SK-MEL-5 (cell line): ENCODE results near the gene SARDH. TPM values are rescaled to one million over a fixed set of nuclear protein-coding genes. Genes with fewer than 3 reads are reported as not detected.
"Not testable (repeated sequence)": the region's sequence is repeated elsewhere in the genome, so short reads cannot be mapped to it uniquely, and the experiment has no call there.

Source experiments
- DNase-seq: peaks from one replicate; pipeline ENCODE4 v3.0.0-alpha.2; 2016; ENCODE audit warnings: low read depth, low spot score
- in situ Hi-C: cut with HindIII; loops from 2 replicates; pipeline ENCODE4 v1.10.0; 2016; ENCODE audit warnings: low sequenced_read_pairs, high pct_unique_total_duplicates, low pct_unique_long_range_greater_than_20kb
- total RNA-seq: library from RNA; depleted of rRNA; stranded (reverse); fragments of >200 nt; shearing (Covaris generic); gene quantifications from 2 replicates; pipeline ENCODE4 v1.2.3, GENCODE V29; 2014

The SARDH gene
- total RNA-seq, 1 experiment from 2014 or later: 0.61 TPM

DNA sequence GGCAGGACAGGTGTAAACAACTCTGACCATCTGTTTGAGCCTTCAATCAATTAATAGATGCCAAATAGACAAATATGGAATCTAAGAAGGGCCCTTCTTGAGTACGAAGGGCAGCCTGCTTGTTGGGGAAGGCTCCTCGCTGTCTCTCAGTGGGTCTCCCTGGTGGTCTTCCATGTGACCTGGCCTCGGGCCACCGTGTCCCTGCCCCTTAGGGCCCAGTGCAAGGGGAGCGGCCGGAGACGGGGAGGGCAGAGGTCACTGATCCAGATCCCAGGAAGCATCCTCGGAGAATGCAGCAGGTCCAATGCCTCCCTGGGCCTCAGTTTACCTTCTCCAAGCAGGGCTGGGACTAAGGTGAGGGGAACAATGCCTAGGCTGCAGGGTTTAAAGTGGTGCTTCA is 99.4 kb downstream of the SARDH start:
- in situ Hi-C loops: no loop called here
- DNase-seq: no peak

DNA sequence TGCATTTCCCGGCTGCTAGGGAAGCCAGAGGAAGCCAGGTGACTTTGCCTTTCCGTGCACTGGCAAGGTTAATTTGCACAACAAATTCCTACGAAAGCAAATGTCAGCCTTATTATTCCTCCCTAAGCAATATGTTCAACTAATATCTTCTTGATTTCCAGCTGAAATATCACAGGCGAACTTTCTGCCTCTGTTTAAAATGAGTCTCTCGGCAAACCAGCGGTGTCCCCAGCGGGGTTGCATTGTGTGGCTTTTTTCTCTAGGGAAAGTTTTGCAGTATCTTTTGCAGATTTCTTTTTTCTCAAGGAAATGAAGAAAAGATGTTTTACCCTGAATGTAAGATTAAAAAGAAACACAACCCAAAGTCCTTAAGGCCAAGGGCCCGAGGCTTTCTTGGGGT is 100.1 kb downstream of the SARDH start:
- no peak for DNase-seq
- in situ Hi-C loops: no loop called here

GRCh38 chr9:133637451-133638055 is 100.6 kb downstream of the SARDH start:
- in situ Hi-C loops: no loop called here
- DNase-seq: no peak

DNA sequence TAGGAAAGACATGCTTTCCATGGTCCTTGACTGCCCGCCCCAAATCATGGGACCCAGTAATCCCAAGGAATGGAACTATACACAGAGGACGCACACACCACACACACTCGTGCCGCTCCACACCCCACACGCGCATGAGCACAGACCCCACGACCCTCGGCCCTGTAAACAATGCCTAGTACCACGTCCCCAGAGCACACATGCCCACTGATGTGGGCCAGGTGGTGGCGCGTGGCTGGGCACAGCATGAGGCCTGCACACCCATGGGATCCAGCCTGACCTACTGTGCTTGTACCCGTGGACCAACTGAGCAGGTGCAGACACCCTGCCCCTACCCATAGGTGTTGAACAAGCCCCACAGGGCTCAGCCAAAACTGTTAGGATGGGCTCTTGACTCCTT is 101.2 kb downstream of the SARDH start:
- DNase-seq: no peak
- in situ Hi-C loops: no loop called here

- in situ Hi-C loops: no loop called here
- DNase-seq: no peak
These were observed 102.3 kb downstream of the SARDH start, which contains the start of gene DBH for GRCh38 chr9:133635533-133636531. TSS of gene DBH (plus strand) at chr9:133636363. CDS start at chr9:133636372, 9 bp downstream.

- DNase-seq: no peak
- in situ Hi-C loops: no loop called here
These were observed 103.1 kb downstream of the SARDH start for GRCh38 chr9:133635098-133635497.

DNA sequence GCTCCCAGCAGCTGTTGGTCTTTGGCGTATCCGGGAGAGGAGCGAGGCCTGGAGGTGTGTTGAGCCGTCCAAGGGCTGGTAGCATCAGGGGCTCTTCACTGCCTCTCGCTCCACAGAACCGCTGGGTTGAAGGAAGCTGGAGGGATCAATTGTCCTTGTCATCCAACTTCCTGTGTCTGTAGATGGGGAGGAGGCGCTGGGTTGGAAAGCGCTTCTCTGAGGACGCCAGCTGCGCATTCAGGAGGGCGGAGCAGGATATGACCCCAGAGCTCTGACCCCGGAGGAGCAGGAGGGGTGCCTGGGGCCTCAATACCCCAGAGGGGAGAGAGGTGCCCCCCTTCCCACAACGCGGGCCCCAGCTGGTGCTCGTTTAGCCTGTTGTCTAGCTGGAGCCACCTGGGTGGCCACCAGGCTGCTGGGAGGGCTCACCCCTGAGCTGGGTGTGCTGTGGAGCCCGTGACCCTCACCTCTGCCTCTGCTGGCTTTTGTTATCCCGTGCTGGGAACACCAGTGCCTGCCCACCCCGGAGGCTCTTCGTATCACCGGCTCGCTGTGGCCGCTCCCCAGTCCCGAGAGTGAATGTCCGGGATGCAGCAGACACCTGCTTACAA is 104.0 kb downstream of the SARDH start:
- no peak for DNase-seq
- in situ Hi-C loops: no loop called here

- no peak for DNase-seq
- in situ Hi-C loops: no loop called here
These were observed 104.5 kb downstream of the SARDH start for GRCh38 chr9:133633681-133634080.

GRCh38 chr9:133632806-133633680 is 105.1 kb downstream of the SARDH start:
- DNase-seq: no peak
- in situ Hi-C loops: no loop called here

GRCh38 chr9:133631111-133631510 is 107.0 kb downstream of the SARDH start:
- no peak for DNase-seq
- in situ Hi-C loops: no loop called here

DNA sequence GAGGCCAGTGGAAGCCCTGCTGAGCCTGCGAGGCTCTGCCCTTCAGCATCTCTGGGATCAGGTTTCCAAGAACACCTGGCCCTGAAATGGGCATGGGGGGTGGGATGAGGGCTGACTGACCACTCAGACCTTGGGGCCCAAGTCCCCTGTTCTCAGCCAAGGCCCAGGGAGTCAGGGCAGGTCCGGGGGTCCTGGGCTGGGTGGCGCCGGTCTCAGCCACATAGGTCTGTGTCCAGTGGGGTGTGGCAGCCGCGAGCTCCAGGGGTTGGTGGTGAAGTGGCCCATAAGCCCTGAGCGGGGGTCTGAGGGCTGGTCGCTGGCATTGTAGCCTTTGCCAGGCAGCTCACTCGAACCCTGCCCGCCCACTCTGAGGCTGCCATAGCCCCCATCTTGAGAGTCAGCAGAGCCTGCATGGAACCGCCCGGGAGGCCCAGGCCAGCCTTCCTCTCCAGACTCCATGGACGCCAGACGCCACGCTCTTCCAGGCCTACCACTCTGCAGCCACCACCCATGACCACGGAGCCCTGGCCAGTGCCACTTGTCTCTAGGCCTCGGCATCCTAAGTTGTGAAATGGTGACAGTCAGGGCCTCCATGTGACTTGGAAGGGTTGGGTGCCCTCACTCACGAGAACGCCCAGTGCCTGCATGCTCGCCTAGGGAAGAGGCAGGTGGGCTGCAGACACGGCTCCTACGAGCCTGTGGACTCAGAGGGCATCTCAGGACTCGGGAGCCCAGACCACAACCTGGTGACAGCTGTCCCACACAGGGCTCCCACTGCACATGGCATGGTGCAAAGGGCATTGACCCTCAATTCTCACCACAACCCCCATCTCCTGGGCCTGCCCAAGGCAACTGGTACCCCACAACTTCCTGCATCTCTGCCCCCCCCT is 108.7 kb downstream of the SARDH start:
- in situ Hi-C loops: no loop called here
- DNase-seq: no peak

DNA sequence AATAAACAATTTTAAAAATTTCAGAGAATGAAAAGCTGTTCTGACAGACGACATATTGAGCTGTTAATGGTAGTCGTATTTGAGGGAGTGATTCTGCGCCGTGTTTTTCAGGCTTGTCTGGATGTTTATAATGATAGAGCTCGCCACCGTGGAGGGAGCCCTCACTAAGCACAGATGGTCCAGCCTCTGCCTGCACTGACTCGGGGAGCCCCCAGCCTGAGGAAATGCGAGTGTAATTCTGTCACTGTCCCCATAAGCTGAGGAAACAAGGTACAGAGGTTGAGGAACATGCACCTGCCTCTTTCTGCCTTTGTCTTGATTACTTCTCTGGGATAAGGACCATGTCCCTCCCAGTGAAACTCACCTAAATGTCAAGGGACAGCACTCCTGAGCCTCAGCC is 109.4 kb downstream of the SARDH start:
- in situ Hi-C loops: no loop called here
- no peak for DNase-seq

GRCh38 chr9:133627341-133627740 is 110.8 kb downstream of the SARDH start:
- in situ Hi-C loops: no loop called here
- no peak for DNase-seq

GRCh38 chr9:133626008-133626407 is 112.1 kb downstream of the SARDH start:
- DNase-seq, in situ Hi-C loops: not testable (repeated sequence)

- DNase-seq: no peak
- in situ Hi-C loops: no loop called here
These were observed 115.6 kb downstream of the SARDH start for GRCh38 chr9:133622555-133622954.

GRCh38 chr9:133621725-133622267 is 116.4 kb downstream of the SARDH start:
- in situ Hi-C loops: no loop called here
- no peak for DNase-seq
